HG02763 (cell line): ENCODE results near the gene KCNN3.

Experiments used
- ATAC-seq: cut with Tn5 transposase; IDR thresholded peaks from one replicate; pipeline ENCODE4 v1.9.1; 2021; ENCODE audit warnings: mild to moderate bottlenecking, moderate library complexity; ENCODE audit not compliant: unreplicated experiment

The KCNN3 gene

DNA sequence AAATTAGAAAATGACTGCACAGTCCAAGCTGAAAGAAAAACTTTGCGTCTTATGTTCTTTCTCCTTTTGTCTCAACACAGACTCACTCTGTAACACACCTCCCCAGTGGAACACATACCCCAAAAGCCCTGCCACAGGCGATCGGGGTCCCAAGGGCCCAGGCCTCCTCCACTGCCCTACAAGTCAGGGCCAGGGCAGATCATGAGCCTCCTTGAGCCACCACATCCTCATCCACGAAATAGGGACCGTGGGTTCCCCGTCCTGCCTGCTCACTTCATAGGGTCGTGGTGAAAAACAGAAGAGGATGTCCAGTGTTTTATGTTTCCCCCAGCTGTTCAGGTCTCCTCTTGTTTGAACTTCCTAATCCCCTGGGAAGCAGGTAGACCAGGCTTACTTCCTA is 116.7 kb downstream of the KCNN3 start:
- ATAC-seq = no peak

DNA sequence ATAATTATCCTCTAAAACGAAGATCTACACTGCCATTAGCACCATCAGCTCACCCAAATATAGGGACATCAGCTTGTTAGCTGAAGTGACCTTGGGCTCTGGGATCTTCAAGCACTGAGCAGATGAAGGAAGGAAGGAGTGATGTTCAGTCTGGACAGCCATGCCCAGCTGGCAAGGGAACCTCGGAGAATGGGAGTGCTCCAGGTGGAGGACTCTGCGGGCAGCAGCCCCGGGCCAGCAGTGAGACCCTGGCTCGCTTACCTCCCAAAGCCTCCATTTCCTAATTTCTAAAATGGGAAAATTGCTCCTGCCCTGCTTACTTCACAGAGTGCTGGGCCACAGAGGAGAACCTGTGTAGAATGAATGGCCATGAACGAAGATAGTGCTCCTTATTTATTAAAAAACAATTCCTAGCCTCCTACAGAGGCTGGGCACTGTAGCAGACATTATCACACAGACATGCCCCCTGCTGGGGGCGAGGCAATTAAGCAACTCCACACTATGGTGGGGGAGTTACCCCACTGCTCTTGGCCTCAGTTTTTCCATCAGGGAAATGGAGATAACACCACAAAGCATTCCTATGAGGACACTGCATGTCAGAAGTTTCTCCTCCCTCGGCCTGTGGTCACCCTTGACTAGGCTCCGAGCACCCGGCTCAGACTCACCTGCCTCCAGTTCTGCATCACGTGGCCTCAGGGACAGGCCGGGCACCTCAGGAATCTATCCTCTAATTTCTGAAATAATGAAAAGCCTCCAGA is 117.6 kb downstream of the KCNN3 start:
- ATAC-seq = no peak

DNA sequence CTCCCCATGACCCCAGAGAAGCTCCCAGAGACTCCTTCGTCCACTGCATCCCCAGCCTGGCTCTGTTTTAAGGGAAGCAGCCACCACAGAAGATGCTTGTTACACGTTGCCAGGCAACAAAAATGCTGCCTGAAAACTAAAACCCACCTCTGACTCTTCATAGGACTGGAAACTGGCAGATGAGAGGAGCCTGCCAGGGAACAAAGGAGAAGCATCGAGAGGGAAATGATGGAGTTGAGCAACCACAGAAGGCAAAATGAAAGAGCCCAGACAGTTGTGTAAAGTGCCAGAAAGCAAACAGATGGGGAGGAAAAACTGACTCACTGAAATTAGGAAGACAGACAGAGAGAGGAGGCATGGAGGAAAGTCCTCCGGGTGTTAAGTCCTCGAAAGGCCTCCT is 118.4 kb downstream of the KCNN3 start:
- no peak for ATAC-seq

DNA sequence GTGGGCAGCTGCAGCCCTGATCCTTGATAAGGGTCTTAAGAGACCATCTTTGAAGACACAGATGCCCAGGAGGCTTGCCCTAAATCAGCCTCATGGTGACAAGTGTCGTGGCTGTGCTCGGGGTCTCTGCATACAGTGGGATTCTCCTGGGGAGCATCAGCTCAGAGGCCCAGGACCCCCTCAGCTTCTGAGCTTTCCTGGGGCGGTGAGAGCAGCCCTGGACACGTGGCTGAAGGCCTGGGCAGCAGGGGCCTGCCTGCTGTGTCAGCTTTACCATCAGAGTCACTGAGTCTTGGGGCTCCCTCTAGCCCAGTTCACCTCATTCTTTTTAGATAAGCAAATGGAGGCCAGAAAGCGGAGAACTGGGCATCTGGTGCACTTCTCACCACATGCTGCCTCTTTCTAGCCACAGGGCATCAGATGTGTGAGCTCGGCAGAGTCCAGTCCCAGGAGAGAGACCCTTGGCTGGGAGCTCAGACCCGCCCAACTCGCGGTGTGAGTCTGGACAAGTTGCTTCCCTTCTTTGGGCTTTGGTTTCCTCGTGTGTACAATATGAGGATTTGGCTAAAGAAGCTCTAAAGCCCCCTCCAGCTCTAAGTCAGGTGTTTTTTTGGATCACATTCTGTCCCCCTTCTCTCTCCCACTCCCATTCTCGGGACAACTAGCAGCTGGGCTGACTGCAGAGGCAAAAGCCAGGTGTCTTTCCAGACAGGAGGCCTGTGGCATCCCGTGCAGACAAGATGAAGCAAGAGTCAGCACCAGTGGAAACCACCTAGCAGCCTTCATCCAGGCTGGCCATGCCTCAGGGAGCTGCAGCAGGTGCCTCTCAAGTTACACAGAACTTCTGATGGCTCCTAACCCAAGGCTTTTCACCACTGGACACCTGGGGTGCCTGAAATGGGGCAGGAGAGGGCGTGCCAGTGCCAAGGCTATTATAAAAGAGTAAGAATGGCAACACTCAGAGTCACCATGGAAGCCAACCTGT is 119.1 kb downstream of the KCNN3 start:
- no peak for ATAC-seq

DNA sequence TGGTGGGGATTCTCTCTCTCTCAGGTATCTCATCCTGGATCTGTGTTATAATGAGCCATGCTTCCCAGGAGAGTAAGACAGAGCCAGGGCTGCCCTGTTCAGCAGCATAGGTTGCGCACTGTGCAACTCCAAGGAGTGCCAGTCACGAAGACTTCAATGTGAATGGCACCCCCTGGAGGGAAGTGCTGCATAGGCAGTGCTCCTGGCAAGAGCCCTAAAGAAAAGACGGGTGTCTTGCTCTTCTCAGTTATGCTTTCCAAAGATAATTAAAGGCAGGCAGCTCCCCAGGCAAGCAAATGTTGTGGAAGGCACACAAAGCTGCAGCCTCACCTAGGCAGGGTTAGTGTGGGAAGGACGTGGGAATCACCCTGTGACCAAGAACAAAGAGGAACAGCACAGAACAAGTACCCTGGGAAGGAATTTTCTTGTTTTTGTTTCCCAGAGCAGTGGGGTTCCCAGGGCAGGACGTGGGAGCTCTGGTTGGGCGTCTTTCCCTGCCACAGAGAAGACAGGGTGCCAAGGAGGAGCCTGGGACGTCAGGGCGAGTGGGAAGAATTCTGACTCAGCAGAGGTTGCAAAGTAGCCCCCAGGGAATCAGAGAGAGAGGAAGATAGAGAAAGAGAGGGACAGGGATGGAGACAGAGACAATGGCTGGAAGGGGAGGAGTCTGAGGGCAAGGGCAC is 120.9 kb downstream of the KCNN3 start:
- ATAC-seq = no peak

DNA sequence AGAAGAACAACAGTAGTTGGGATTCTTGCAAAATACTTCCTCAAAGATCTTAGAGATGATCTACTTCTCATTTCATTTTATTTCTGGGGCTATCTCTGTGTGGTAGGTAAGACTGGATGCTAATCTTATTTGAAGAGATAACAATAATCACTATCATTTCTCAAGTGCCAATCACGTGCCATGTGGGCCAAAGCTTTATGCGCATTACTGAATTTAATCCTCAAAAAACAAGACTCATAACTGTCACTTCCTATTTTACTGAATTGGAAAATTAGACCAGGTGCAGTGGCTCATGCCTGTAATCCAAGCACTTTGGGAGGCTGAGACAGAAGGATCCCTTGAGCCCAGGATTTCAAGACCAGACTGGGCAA is 121.7 kb downstream of the KCNN3 start:
- ATAC-seq = no peak

DNA sequence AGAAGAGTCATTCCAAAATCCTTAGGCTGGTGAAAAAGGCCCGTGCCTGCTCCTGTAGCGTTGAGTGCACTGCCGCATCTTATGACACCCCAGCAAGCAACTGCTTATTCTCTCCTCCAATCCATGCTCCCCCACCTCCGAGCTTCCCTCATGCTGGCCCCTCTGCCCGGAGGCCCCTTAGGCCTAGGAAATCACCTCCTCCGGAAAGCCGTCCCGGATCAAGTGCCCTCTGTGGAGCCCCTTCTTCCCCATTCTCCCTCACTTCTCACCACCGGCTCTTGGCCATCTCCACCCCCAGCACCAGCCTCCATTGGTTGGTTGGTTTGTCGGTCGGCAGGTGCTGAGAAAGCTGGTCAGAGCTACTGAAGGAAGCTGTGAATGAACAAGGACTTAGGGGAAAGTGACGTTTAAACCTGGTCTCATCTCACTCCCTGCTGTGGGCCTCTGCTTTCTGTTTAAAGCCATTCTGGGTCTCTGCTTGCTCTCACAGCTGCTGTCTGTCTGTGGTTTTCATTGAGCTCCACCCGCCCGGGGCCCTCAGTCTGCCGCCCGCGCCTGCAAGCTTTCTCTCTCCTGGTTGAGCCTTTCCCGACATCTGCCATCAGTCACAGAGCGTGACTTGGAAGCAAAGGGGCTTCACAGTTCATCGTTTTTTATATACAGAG is 122.2 kb downstream of the KCNN3 start:
- peak; percentile 51 for ATAC-seq

DNA sequence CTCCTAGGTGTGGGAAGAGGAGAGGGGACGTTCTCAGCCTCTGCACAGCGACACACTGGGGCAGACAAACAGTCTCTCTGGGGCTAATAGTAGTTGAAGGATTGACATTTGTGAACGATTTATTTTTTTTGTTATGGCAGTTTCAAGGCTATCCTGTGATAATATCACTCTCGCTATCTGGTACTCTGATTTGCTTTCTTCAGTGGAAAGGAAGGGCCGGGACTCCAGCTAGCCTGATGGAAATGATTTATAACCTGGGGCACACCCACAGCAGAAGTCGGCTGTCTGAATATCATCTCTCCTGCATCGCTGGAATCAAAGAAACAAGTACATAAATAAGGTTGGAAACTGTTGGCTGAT is 122.7 kb downstream of the KCNN3 start:
- ATAC-seq = no peak

DNA sequence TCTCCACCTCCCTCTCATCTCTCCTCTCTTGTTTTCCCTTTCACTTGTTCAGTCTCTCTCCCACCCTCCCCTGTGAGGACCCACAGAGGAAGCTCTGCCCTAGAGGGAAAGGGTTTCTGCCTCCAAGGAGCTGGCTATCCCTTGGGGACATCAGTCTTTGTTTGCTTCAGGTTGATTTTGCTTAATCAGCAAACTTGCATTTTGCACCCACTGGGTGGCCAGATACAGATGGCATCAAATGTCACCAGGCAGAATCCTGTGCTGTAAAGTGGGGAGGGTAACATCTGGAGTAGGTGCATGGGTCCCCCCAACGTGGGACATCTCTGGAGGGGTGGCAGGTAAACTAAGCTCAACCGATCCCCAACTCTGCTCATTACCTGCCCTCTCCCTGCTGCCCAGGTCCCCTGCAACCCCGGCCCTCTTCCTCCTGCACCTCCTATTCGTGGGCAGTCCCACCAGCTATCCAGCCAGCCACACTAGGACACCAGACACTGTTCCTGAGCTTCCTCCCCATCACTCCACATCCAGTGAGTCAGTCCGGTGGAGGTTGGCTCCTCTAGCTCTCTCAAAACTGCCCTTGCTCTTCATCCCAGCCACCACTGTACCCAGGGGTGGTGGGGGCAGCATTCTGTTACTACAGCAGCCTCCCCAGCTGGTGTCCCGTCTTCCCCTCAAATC is 123.3 kb downstream of the KCNN3 start:
- no peak for ATAC-seq

DNA sequence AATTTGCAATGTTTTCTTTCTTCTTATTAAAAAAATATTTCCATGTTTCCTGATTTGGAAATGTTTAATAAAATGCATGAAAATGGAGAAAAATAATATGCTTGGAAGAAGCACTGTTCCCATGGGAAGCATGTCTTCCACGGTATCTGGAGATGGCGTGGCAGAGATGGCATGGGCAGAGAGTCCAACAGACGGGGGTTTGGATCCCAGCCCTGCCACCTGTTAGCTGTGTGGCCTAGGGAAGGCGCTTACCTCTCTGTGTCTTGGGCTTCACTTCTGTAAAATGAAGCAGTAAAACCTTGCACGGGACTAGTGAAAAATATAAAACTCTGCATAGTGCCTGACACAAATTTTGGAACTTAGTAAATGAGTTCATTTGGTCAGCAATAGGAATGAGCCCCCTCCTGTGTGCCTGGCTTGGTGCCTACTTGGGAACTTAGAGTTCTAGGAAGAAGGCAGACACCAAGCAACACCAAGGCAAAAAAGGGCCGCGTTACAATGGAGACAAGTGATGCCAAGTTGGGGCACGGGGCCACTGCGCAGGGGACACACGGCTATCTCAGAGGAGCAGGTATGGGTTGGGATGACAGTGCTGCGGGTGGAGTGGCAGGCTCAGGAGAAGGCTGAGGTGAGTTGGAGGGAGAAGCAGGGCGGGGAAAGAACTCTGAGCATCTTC is 124.2 kb downstream of the KCNN3 start:
- ATAC-seq = no peak

DNA sequence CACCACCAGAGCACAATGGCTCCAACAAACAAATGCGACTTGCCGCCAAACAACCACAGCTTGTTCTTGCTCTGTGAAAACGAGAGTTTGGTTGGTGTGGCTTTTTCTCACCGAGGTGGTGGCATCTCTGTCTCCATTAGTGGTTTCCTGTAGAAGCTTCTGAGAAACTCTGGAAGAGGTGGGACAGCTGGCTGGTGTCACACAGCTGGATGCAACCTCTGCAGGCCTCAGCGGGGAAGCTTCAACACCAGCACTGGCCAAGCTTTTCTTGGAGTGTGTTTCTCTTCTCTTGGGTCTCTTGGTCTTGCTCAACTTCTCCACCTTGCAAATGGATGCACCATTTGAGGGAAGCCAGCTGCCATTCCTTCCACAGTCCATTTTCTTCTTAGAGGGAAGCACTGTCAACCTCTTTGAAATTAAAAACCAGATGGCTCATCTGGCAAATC is 124.8 kb downstream of the KCNN3 start:
- ATAC-seq = no peak

DNA sequence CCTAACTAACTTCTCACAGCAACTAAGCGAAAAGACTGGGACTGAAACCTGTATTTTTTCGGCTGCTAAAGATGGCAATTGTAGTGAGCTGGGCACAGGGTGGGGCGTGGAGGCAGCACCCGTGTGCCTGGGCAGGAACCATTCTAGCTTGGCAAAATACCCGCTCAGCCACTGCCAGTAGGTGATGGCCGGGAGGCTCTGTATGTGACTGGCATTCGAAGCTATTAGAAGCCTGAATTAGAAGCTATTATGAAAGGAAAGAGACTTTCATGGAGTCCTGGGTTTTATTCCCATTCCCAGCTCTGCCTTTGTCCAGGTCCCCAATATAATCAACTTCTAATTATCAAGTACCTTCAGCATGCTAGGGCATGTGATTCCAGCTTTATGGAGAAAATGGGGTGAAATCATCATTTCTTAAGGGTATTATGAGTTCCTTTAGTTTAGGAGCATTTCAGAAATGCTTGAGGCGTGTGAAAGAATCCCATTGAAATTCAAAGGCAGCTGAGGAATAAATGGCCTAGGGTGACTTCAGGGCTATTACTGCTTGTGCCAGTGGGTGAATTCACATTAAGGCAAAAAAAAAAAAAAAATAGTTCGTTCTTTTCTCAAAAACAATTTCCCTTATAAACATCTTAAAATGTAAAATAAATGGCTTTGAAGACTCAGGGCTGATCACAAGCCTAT is 125.6 kb downstream of the KCNN3 start:
- ATAC-seq = no peak

DNA sequence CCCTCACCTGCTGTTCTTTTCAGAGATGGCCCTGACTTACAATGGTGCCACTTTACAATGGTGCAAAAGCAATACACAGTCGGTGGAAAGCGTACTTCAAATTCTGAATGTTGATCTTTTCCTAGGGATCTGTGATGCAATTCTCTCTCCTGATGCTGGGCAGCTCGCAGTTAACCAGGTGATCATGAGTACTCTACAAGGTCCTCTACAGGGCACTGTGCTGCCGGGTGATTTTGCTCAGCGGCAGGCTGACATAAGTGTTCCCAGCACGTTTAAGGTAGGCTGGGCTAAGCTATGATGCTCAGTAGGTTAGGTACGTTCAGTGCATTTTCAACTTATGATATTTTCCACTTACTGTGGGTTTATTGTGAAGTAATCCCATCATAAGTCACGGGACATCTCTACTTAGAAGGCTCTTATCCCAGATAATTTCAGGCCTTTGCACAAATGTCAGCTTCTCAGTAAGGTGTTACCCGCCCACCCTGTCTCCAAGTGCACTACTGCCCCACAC is 126.5 kb downstream of the KCNN3 start:
- no peak for ATAC-seq

DNA sequence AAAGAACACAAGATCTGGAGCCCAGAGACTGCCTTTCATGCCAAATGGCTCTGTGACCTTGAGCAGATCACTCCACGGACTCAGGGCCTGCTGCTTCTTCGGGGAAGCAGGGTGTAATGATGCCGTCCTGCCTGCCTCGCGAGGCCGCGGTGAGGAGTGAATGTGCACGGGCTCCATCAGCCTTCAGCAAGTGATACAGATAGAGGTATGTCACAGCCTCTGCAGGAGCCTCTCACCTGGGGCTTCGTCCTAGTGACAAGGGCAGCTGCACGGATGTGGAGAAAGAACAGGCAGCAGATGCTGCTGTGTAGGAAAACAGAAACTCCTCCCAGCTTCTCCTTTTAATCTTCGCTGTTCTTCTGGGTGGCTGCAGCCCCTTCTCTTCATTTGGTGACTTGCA is 127.5 kb downstream of the KCNN3 start:
- no peak for ATAC-seq

DNA sequence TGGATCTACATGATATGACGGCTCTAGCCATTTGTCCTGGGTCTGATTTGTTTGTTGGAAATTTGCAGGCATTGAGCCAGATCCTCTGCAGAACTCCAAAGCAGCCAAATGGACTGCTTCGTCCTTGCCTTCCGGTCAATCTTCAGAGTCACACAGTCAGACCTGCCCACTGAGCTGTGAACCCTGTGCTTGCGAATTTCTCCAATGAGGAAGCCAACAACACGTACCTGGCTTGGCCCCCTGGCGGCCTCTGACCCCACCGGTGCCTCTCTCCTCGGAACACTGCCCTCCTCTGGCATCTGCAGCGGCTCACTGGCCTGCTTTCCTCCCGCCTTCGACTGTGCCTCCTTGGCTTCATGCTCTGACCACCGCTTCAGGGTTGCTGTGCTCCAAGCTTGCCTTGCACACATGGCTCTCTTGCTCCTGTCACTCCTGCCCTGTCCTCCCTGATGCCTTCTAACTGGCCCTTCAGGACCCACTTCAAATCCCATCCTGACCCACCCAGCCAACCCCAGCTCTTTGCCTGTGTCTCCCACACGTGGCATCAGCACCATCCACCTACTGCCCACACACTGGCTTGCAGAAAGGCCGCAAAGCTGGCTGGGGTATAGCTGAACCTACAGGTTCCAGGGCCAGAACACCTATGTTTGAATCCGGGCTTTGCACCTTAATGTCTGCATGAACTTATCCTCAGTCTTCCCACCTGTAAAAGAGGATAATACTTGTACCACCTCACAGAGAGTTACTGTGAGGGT is 128.2 kb downstream of the KCNN3 start:
- ATAC-seq = no peak

DNA sequence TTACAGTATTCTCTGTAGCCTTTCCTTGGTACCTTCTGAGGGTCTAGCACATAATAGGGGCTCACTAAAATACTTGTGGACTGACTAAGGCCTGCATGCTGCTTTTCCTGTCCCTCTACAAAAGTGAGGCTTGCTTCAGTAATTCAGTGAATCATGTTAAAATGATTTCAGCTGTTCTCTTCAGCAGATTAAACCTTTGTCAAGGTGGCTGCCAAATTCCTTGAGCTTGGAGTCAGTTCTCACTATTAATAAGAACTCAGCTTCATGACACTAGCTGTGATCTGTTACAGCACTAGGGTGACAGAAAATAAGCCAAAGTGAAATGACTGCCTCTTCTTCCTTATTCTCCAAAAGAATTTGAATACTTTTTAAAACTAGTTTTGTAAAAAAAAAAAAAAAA is 128.8 kb downstream of the KCNN3 start:
- no peak for ATAC-seq

DNA sequence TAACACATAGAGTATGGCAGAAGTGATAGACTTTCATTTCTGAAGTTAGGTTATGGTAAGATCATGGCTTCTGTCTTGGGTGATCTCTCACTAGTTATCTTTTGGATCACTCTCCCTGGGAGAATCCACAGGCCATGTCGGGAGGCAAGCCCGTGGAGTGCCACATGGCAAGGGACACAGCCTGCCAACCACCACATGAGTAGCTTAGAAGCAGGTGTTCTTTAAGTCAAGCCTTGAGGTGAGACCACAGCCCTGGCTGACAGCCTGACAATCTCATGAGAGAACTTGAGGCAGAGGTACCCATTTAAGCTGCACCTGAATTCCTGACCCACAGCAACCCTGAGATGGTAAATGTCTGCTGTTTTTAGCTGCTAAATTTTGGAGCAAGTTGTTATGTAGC is 130.4 kb downstream of the KCNN3 start:
- ATAC-seq = no peak

DNA sequence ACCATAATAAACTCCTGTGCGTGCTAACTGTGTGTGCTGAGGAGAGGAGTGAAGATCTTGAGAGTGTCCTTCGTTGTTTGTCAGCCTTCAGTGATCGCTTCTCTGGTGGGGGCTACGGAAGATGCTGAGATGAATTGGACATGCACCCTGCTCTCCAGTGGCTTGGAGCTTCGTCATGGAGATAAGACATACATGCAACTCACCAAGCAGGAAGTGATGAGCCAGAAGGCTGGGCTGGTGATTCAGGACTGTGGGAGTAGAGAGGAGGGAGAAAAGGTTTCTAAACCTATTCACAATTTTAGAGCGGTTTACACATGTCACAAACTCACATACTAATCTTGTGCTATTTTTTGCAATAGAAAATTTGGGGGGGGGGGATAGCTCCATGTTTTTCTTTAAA is 133.2 kb downstream of the KCNN3 start:
- ATAC-seq = no peak
